Mucosa of gallbladder (tissue), 1 donor: ENCODE measurements around the gene GPR150. TPM values are rescaled to one million over a fixed set of nuclear protein-coding genes. Genes with fewer than 3 reads are reported as not detected.

Source experiments
- DNase-seq: peaks from one replicate; pipeline ENCODE4 v3.0.0-alpha.2; 2020; ENCODE audit warnings: low spot score
- total RNA-seq: library from RNA; stranded (reverse); gene quantifications from one replicate; pipeline ENCODE4 v1.2.1, GENCODE V29; 2021
- donor health status: DM: no; HTN: no; CAD: no.

GPR150 gene
- not detected for total RNA-seq

GRCh38 chr5:95620030-95620869 lies at the start of gene GPR150:
GPR150 (plus strand) TSS chr5:95620087; CDS start chr5:95620276, 189 bp downstream.
- peak; percentile 23 for DNase-seq

GRCh38 chr5:95572016-95572415 lies 47.9 kb upstream of the GPR150 start:
- no peak for DNase-seq

- DNase-seq, result no peak
These were observed 38.3 kb upstream of the GPR150 start for GRCh38 chr5:95581576-95581975.

GRCh38 chr5:95583992-95584391 lies 35.9 kb upstream of the GPR150 start:
- no peak for DNase-seq

GRCh38 chr5:95590880-95591279 lies 29.0 kb upstream of the GPR150 start:
- no peak for DNase-seq

GRCh38 chr5:95591490-95591901 lies 28.4 kb upstream of the GPR150 start:
- DNase-seq, result no peak

GRCh38 chr5:95595289-95595931 lies 24.5 kb upstream of the GPR150 start:
- DNase-seq, result no peak

GRCh38 chr5:95599252-95599651 lies 20.6 kb upstream of the GPR150 start:
- no peak for DNase-seq

GRCh38 chr5:95600557-95600956 lies 19.3 kb upstream of the GPR150 start:
- no peak for DNase-seq

GRCh38 chr5:95605786-95606185 lies 14.1 kb upstream of the GPR150 start:
- DNase-seq, result no peak

GRCh38 chr5:95606419-95606818 lies 13.5 kb upstream of the GPR150 start:
- DNase-seq, result no peak

GRCh38 chr5:95609711-95610110 lies 10.2 kb upstream of the GPR150 start:
- DNase-seq, result no peak

- DNase-seq, result no peak
These were observed 9.3 kb upstream of the GPR150 start for GRCh38 chr5:95610546-95610945.

GRCh38 chr5:95611396-95611795 lies 8.5 kb upstream of the GPR150 start:
- DNase-seq, result no peak

- no peak for DNase-seq
These were observed 6.4 kb upstream of the GPR150 start for GRCh38 chr5:95613514-95613913.

- no peak for DNase-seq
These were observed 4.8 kb upstream of the GPR150 start for GRCh38 chr5:95615164-95615467.

GRCh38 chr5:95617057-95617456 lies 2.8 kb upstream of the GPR150 start:
- DNase-seq, result no peak

GRCh38 chr5:95619096-95619495 lies 791 bp upstream of the GPR150 start:
- no peak for DNase-seq

- DNase-seq, result no peak
These were observed 315 bp upstream of the GPR150 start for GRCh38 chr5:95619514-95620029.

GRCh38 chr5:95620870-95621838 lies 1.3 kb downstream of the GPR150 start:
- no peak for DNase-seq

- DNase-seq, result no peak
These were observed 2.1 kb downstream of the GPR150 start for GRCh38 chr5:95621839-95622629.
